GM23338 (cell line): ENCODE data around the gene TIMM9. TPM values are rescaled to one million over a fixed set of nuclear protein-coding genes. Genes with fewer than 3 reads are reported as not detected.

Experiments
- ATAC-seq: fragments of 200-7000 bp; cut with Tn5 transposase; 3 replicates; pipeline ENCODE4 v1.9.1; 2020
- DNase-seq: peaks from one replicate; pipeline ENCODE4 v3.0.0-alpha.2; 2015; ENCODE audit warnings: low spot score
- H2AFZ ChIP-seq: fragments of 200-600 bp; sonication (generic); 2 replicates; pipeline ENCODE4 v1.8.0; 2016; ENCODE audit warnings: antibody characterized with exemption, mild to moderate bottlenecking, moderate library complexity
- H3F3A ChIP-seq: fragments of 200-600 bp; sonication (generic); replicated peaks from 2 replicates; pipeline ENCODE4 v1.8.0; 2017; ENCODE audit warnings: antibody characterized with exemption, mixed run types, low read depth
- H3K27ac ChIP-seq: fragments of 200-600 bp; sonication (generic); 2 replicates; pipeline ENCODE4 v1.6.1; 2016; ENCODE audit warnings: low read depth
- H3K27me3 ChIP-seq: fragments of 200-600 bp; sonication (generic); 2 replicates; pipeline ENCODE4 v1.8.0; 2016; ENCODE audit warnings: mild to moderate bottlenecking, mixed run types, moderate library complexity; ENCODE audit not compliant: insufficient read depth
- H3K36me3 ChIP-seq: fragments of 200-600 bp; sonication (generic); 2 replicates; pipeline ENCODE4 v1.8.0; 2016; ENCODE audit warnings: mild to moderate bottlenecking; ENCODE audit not compliant: insufficient read depth
- H3K4me1 ChIP-seq: fragments of 200-600 bp; sonication (generic); 2 replicates; pipeline ENCODE4 v1.8.0; 2016; ENCODE audit warnings: mild to moderate bottlenecking, moderate library complexity; ENCODE audit not compliant: insufficient read depth
- H3K4me2 ChIP-seq: fragments of 200-600 bp; sonication (generic); 2 replicates; pipeline ENCODE4 v1.7.1; 2017; ENCODE audit warnings: mixed run types
- H3K4me3 ChIP-seq: fragments of 200-600 bp; sonication (generic); 2 replicates; pipeline ENCODE4 v1.6.1; 2016; ENCODE audit warnings: mixed run types
- H3K79me2 ChIP-seq: fragments of 200-600 bp; sonication (generic); replicated peaks from 2 replicates; pipeline ENCODE4 v1.8.0; 2017; ENCODE audit warnings: mild to moderate bottlenecking; ENCODE audit not compliant: insufficient read depth
- H3K9me2 ChIP-seq: fragments of 200-600 bp; sonication (generic); 2 replicates; pipeline ENCODE4 v1.8.0; 2017; ENCODE audit not compliant: insufficient read depth
- H4K20me1 ChIP-seq: fragments of 200-600 bp; sonication (generic); replicated peaks from 2 replicates; pipeline ENCODE4 v1.8.0; 2017; ENCODE audit warnings: mild to moderate bottlenecking; ENCODE audit not compliant: insufficient read depth
- H3K27ac Mint-ChIP-seq: 2 replicates; pipeline ENCODE4 v1.8.0; 2020; ENCODE audit warnings: inconsistent platforms, mild to moderate bottlenecking, moderate library complexity, mixed read lengths
- H3K27me3 Mint-ChIP-seq: 3 replicates; pipeline ENCODE4 v1.8.0; 2022; ENCODE audit warnings: low read depth, mild to moderate bottlenecking, moderate library complexity, mixed read lengths, inconsistent platforms; ENCODE audit not compliant: insufficient read depth, poor library complexity
- H3K36me3 Mint-ChIP-seq: 3 replicates; pipeline ENCODE4 v1.8.0; 2021; ENCODE audit warnings: low read depth, mild to moderate bottlenecking, inconsistent platforms, moderate library complexity, mixed read lengths
- H3K4me1 Mint-ChIP-seq: 3 replicates; pipeline ENCODE4 v1.8.0; 2020; ENCODE audit warnings: mild to moderate bottlenecking, inconsistent platforms, mixed read lengths
- H3K4me3 Mint-ChIP-seq: 3 replicates; pipeline ENCODE4 v1.8.0; 2021; ENCODE audit warnings: moderate library complexity, mild to moderate bottlenecking, inconsistent platforms, mixed read lengths
- H3K9me3 Mint-ChIP-seq: 3 replicates; pipeline ENCODE4 v1.8.0; 2020; ENCODE audit warnings: moderate library complexity, mild to moderate bottlenecking, inconsistent platforms, mixed read lengths
- CREB1 ChIP-seq: fragments of 250-450 bp; sonication (Bioruptor Pico); IDR thresholded peaks from 2 replicates; pipeline ENCODE4 v1.5.0; 2020; ENCODE audit warnings: low read depth, mild to moderate bottlenecking, moderate library complexity
- EZH2 ChIP-seq: fragments of 200-600 bp; sonication (generic); IDR thresholded peaks from one replicate; pipeline ENCODE4 v1.8.0; 2017; ENCODE audit warnings: antibody characterized with exemption, mild to moderate bottlenecking, low read depth; ENCODE audit not compliant: unreplicated experiment
- EZH2phosphoT487 ChIP-seq: fragments of 200-600 bp; sonication (generic); IDR thresholded peaks from one replicate; pipeline ENCODE4 v1.8.1; 2018; ENCODE audit warnings: antibody characterized with exemption; ENCODE audit not compliant: unreplicated experiment
- JUNB ChIP-seq: IDR thresholded peaks from one replicate; pipeline ENCODE4 v1.6.1; 2016; ENCODE audit warnings: antibody characterized with exemption; ENCODE audit not compliant: unreplicated experiment
- NANOG ChIP-seq: IDR thresholded peaks from 2 replicates; pipeline ENCODE4 v1.6.1; 2016; ENCODE audit warnings: antibody characterized with exemption, borderline replicate concordance
- POLR2AphosphoS5 ChIP-seq: IDR thresholded peaks from 2 replicates; pipeline ENCODE4 v1.6.1; 2016; ENCODE audit warnings: antibody characterized with exemption, low read depth
- STAT1 ChIP-seq: IDR thresholded peaks from one replicate; pipeline ENCODE4 v1.6.1; 2016; ENCODE audit warnings: antibody characterized with exemption; ENCODE audit not compliant: unreplicated experiment
- ZNF114 ChIP-seq: fragments of 250-450 bp; sonication (Bioruptor Pico); IDR thresholded peaks from 2 replicates; pipeline ENCODE4 v1.5.0; 2020; ENCODE audit warnings: mild to moderate bottlenecking, moderate library complexity
- ZNF331 ChIP-seq: fragments of 250-450 bp; sonication (Bioruptor Pico); IDR thresholded peaks from 2 replicates; pipeline ENCODE4 v1.5.0; 2020; ENCODE audit warnings: low read depth, mild to moderate bottlenecking, moderate library complexity
- polyA plus RNA-seq: library from polyadenylated mRNA; unstranded; fragments of >200 nt; fragmentation: Nextera tagmentation; extraction: Ambion mirVana; gene quantifications from 2 replicates; pipeline ENCODE4 v1.2.1, GENCODE V29; 2016
- total RNA-seq: library from RNA; depleted of rRNA; stranded (reverse); fragments of >200 nt; shearing (Covaris generic); gene quantifications from 2 replicates; pipeline ENCODE4 v1.2.3, GENCODE V29; 2014
- TF ChIP-seq, protein P1 (sequence below), 2 experiments: fragments of 200-600 bp in 1 of 2; sonication (generic) in 1 of 2; conservative IDR thresholded peaks; 2 replicates each; pipeline versions ENCODE4 v1.5.1 to v1.6.1; 2016 to 2017; ENCODE audit warnings: antibody characterized with exemption in 2 of 2, low read depth in 2 of 2, mild to moderate bottlenecking in 2 of 2, moderate library complexity in 1 of 2
- TF ChIP-seq, protein P2 (sequence below): IDR thresholded peaks from one replicate; pipeline ENCODE4 v1.6.1; 2018; ENCODE audit warnings: antibody characterized with exemption; ENCODE audit not compliant: unreplicated experiment
- TF ChIP-seq, protein P3 (sequence below): fragments of 250-450 bp; sonication (Bioruptor Pico); IDR thresholded peaks from 2 replicates; pipeline ENCODE4 v1.5.0; 2020; ENCODE audit warnings: mild to moderate bottlenecking, moderate library complexity
- TF ChIP-seq, protein P4 (sequence below): IDR thresholded peaks from 2 replicates; pipeline ENCODE4 v1.6.1; 2016; ENCODE audit warnings: antibody characterized with exemption

Gene TIMM9
- total and polyA plus RNA-seq, 2 experiments from 2014 or later, result 40.3 to 146 TPM

DNA sequence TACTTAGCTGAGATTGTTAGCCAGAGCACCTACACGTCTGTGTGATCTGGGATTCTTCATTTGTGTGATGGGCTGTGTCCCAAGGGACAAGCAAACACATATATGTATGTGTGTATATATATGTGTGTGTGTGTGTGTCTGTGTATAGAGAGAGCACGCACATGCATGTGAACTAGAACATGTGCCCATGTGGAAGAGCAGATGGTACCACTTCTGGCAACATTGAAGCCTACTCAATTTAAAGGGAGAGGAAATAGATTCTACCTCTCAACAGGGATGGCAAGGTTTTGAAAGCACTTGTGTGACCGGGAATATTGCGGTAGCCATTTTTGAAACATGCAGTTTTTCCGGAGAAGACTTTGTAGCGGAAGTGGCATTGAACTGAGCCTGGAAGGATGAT lies 30.2 kb downstream of the TIMM9 start:
- H3K4me1 Mint-ChIP-seq, result peaks cover 33% of the 10 kb centered on the region
- H4K20me1 ChIP-seq, result no peaks in the 10 kb centered on the region
- no peak overlapping the region for H3K4me3 ChIP-seq
- peak overlapping the region; percentile 30 for H3K4me3 Mint-ChIP-seq
- peaks cover 30% of the 10 kb centered on the region for H3K27me3 Mint-ChIP-seq
- H3K27me3 ChIP-seq, result peaks cover 26% of the 10 kb centered on the region
- ATAC-seq, result no peak
- 0 out of 3 replicates have a peak, but pooled peaks cover 2% of the 10 kb centered on the region for H3K9me3 Mint-ChIP-seq
- H3K36me3 ChIP-seq, result no peaks in the 10 kb centered on the region
- peaks cover 17% of the 10 kb centered on the region for H3K4me1 ChIP-seq
- TF ChIP-seq, protein P1, sequence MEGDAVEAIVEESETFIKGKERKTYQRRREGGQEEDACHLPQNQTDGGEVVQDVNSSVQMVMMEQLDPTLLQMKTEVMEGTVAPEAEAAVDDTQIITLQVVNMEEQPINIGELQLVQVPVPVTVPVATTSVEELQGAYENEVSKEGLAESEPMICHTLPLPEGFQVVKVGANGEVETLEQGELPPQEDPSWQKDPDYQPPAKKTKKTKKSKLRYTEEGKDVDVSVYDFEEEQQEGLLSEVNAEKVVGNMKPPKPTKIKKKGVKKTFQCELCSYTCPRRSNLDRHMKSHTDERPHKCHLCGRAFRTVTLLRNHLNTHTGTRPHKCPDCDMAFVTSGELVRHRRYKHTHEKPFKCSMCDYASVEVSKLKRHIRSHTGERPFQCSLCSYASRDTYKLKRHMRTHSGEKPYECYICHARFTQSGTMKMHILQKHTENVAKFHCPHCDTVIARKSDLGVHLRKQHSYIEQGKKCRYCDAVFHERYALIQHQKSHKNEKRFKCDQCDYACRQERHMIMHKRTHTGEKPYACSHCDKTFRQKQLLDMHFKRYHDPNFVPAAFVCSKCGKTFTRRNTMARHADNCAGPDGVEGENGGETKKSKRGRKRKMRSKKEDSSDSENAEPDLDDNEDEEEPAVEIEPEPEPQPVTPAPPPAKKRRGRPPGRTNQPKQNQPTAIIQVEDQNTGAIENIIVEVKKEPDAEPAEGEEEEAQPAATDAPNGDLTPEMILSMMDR (conservative IDR thresholded peaks at IDR 0.05; ENCODE audit: low read depth in 2 of 2), result no peak
- TF ChIP-seq ZNF114 (CRISPR knock-in tag), result no peak
- no peak for TF ChIP-seq POLR2AphosphoS5
- no peak for TF ChIP-seq CREB1
- no peak for TF ChIP-seq STAT1
- TF ChIP-seq, protein P2, sequence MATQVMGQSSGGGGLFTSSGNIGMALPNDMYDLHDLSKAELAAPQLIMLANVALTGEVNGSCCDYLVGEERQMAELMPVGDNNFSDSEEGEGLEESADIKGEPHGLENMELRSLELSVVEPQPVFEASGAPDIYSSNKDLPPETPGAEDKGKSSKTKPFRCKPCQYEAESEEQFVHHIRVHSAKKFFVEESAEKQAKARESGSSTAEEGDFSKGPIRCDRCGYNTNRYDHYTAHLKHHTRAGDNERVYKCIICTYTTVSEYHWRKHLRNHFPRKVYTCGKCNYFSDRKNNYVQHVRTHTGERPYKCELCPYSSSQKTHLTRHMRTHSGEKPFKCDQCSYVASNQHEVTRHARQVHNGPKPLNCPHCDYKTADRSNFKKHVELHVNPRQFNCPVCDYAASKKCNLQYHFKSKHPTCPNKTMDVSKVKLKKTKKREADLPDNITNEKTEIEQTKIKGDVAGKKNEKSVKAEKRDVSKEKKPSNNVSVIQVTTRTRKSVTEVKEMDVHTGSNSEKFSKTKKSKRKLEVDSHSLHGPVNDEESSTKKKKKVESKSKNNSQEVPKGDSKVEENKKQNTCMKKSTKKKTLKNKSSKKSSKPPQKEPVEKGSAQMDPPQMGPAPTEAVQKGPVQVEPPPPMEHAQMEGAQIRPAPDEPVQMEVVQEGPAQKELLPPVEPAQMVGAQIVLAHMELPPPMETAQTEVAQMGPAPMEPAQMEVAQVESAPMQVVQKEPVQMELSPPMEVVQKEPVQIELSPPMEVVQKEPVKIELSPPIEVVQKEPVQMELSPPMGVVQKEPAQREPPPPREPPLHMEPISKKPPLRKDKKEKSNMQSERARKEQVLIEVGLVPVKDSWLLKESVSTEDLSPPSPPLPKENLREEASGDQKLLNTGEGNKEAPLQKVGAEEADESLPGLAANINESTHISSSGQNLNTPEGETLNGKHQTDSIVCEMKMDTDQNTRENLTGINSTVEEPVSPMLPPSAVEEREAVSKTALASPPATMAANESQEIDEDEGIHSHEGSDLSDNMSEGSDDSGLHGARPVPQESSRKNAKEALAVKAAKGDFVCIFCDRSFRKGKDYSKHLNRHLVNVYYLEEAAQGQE, result no peak
- TF ChIP-seq EZH2phosphoT487, result no peak
- TF ChIP-seq, protein P3, sequence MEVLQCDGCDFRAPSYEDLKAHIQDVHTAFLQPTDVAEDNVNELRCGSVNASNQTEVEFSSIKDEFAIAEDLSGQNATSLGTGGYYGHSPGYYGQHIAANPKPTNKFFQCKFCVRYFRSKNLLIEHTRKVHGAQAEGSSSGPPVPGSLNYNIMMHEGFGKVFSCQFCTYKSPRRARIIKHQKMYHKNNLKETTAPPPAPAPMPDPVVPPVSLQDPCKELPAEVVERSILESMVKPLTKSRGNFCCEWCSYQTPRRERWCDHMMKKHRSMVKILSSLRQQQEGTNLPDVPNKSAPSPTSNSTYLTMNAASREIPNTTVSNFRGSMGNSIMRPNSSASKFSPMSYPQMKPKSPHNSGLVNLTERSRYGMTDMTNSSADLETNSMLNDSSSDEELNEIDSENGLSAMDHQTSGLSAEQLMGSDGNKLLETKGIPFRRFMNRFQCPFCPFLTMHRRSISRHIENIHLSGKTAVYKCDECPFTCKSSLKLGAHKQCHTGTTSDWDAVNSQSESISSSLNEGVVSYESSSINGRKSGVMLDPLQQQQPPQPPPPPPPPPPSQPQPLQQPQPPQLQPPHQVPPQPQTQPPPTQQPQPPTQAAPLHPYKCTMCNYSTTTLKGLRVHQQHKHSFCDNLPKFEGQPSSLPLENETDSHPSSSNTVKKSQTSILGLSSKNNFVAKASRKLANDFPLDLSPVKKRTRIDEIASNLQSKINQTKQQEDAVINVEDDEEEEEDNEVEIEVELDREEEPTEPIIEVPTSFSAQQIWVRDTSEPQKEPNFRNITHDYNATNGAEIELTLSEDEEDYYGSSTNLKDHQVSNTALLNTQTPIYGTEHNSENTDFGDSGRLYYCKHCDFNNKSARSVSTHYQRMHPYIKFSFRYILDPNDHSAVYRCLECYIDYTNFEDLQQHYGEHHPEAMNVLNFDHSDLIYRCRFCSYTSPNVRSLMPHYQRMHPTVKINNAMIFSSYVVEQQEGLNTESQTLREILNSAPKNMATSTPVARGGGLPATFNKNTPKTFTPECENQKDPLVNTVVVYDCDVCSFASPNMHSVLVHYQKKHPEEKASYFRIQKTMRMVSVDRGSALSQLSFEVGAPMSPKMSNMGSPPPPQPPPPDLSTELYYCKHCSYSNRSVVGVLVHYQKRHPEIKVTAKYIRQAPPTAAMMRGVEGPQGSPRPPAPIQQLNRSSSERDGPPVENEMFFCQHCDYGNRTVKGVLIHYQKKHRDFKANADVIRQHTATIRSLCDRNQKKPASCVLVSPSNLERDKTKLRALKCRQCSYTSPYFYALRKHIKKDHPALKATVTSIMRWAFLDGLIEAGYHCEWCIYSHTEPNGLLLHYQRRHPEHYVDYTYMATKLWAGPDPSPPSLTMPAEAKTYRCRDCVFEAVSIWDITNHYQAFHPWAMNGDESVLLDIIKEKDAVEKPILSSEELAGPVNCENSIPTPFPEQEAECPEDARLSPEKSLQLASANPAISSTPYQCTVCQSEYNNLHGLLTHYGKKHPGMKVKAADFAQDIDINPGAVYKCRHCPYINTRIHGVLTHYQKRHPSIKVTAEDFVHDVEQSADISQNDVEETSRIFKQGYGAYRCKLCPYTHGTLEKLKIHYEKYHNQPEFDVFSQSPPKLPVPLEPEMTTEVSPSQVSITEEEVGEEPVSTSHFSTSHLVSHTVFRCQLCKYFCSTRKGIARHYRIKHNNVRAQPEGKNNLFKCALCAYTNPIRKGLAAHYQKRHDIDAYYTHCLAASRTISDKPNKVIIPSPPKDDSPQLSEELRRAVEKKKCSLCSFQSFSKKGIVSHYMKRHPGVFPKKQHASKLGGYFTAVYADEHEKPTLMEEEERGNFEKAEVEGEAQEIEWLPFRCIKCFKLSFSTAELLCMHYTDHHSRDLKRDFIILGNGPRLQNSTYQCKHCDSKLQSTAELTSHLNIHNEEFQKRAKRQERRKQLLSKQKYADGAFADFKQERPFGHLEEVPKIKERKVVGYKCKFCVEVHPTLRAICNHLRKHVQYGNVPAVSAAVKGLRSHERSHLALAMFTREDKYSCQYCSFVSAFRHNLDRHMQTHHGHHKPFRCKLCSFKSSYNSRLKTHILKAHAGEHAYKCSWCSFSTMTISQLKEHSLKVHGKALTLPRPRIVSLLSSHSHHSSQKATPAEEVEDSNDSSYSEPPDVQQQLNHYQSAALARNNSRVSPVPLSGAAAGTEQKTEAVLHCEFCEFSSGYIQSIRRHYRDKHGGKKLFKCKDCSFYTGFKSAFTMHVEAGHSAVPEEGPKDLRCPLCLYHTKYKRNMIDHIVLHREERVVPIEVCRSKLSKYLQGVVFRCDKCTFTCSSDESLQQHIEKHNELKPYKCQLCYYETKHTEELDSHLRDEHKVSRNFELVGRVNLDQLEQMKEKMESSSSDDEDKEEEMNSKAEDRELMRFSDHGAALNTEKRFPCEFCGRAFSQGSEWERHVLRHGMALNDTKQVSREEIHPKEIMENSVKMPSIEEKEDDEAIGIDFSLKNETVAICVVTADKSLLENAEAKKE (CRISPR knock-in tag), result no peak
- TF ChIP-seq EZH2, result no peak
- TF ChIP-seq, protein P4, sequence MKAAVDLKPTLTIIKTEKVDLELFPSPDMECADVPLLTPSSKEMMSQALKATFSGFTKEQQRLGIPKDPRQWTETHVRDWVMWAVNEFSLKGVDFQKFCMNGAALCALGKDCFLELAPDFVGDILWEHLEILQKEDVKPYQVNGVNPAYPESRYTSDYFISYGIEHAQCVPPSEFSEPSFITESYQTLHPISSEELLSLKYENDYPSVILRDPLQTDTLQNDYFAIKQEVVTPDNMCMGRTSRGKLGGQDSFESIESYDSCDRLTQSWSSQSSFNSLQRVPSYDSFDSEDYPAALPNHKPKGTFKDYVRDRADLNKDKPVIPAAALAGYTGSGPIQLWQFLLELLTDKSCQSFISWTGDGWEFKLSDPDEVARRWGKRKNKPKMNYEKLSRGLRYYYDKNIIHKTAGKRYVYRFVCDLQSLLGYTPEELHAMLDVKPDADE, result no peak
- no peak for TF ChIP-seq JUNB
- no peak for TF ChIP-seq NANOG
- TF ChIP-seq ZNF331, result no peak
- no peak overlapping the region for H3K27ac Mint-ChIP-seq
- no peaks in the 10 kb centered on the region for H3K79me2 ChIP-seq
- DNase-seq, result no peak
- no peaks in the 10 kb centered on the region; the same call in 2 of the 3 replicates for H3K36me3 Mint-ChIP-seq
- no peak overlapping the region for H3K27ac ChIP-seq
- H3F3A ChIP-seq, result peaks cover 21% of the 10 kb centered on the region
- H2AFZ ChIP-seq, result no peak overlapping the region
- no peaks in the 10 kb centered on the region for H3K9me2 ChIP-seq
- H3K4me2 ChIP-seq, result no peak overlapping the region
